HG03558 (cell line): ENCODE measurements around the gene PRDM15.

Experiments
- ATAC-seq: cut with Tn5 transposase; IDR thresholded peaks from one replicate; pipeline ENCODE4 v1.9.1; 2021; ENCODE audit warnings: moderate number of reproducible peaks; ENCODE audit not compliant: unreplicated experiment; ENCODE audit errors: extremely low read depth

The PRDM15 gene

DNA sequence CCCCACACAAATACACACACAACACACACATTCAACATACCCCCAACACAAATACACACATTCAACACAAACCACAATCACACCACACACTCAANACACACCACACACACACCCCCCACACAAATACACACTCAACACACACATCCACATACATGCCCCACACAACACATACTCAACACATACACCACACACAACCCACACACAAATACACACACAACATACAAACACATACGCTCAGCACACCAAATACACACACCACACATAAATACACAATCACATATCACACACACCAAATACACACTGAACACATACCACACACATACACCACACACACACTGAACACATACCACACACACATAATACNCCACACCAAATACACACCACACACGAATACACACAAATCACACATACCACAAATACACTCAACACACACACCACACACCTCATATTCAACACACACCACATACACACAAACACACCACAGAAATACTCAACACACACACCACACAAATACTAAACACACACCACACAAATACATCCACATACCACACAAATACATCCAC is 48.9 kb downstream of the PRDM15 start:
- ATAC-seq = no peak

DNA sequence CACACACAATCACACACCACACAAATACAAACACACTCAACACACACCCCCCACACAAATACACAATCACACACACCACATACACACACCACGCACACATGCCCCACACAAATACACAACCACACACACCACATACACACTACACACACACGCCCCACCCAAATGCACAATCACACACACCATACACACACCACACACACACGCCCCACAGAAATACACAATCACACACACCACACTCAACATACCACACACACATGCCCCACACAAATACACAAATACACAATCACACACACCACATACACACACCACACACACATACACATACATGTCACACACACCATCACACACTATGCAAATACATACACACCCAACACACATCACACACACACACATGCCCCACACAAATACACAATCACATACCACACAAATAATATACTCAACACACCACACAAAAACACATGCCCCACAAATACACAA is 50.2 kb downstream of the PRDM15 start:
- ATAC-seq = no peak

- ATAC-seq = no peak
Measured at GRCh38 chr21:41827951-41828883, 50.9 kb downstream of the PRDM15 start.

- ATAC-seq = no peak
Measured at GRCh38 chr21:41825881-41826280, 53.3 kb downstream of the PRDM15 start.

DNA sequence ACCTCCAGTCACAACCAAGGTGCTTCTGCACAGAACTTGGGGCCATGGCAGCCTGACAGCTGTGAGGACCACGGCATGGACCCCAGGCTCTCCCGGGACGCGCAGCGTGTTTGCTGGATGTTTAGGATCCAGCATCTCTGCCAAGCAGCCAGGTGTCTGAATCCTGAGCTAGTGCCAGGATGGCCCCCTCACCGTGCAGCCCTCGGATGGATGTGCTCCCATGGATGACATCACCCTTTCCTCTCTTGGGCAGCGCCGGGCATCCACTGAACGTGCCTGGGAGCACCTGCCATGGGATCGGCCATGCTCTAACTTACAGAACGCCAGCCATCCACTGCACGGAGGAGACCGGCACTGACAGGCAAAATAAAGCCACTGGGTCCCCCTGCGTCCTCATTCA is 53.9 kb downstream of the PRDM15 start:
- ATAC-seq = no peak

- no peak for ATAC-seq
Measured at GRCh38 chr21:41824466-41825207, 54.5 kb downstream of the PRDM15 start.

GRCh38 chr21:41823906-41824305 is 55.2 kb downstream of the PRDM15 start:
- no peak for ATAC-seq

DNA sequence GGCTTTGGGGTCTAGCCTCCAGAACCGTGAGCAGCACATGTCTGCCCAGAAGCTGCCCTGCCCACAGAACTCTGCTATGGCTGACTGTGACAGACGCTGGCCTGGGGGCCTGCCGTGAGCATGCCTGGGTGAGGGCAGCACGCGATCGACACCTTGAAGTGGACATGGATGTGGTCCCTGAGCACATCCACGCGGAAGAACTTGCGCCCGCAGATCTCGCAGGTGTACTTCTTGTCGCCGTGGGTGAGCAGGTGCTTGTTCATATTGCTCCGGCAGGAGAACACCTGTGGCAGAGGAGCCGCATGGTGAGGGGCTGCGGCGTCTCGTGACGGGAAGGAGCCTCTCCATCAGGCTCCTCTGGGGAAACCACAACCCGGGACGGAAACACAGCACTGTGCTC is 56.0 kb downstream of the PRDM15 start:
- ATAC-seq = no peak

- no peak for ATAC-seq
Measured at GRCh38 chr21:41821756-41822431, 57.2 kb downstream of the PRDM15 start.

- no peak for ATAC-seq
Measured at GRCh38 chr21:41821081-41821755, 57.9 kb downstream of the PRDM15 start.

DNA sequence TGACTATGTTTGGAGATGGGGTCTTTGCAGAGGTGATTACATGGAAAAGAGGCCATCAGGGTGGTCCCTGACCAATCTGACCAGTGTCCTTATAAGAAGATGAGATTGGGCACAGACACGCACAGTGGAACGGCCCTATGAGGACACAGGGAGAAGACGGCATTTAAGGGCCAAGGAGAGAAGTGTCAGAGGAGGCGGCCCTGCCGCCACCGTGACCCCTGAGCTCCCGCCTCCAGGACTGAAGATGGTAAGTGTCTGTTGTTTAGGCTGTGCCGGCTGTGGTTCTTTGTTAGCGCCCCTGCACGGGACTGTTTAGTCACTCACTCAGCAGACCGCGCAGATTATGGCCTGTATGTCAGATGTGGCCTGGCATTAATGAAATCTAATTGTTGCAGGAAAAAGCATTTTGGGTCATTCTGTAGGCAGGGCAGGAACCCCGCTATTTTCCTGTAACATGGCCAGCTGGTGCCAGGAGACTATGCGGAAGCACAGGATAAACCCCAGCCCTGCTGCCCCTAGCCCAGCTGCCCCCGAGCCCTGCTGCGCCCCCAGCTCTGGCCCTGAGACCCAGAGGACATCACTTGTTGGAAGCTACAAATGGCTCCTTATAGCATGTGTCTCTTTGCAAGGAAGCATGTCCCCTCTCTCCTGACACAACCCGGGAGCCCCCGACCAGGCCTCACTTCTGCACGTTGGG is 58.6 kb downstream of the PRDM15 start:
- ATAC-seq = no peak

- ATAC-seq = no peak
Measured at GRCh38 chr21:41819856-41820281, 59.3 kb downstream of the PRDM15 start.

- ATAC-seq = no peak
Measured at GRCh38 chr21:41819236-41819855, 59.8 kb downstream of the PRDM15 start.

DNA sequence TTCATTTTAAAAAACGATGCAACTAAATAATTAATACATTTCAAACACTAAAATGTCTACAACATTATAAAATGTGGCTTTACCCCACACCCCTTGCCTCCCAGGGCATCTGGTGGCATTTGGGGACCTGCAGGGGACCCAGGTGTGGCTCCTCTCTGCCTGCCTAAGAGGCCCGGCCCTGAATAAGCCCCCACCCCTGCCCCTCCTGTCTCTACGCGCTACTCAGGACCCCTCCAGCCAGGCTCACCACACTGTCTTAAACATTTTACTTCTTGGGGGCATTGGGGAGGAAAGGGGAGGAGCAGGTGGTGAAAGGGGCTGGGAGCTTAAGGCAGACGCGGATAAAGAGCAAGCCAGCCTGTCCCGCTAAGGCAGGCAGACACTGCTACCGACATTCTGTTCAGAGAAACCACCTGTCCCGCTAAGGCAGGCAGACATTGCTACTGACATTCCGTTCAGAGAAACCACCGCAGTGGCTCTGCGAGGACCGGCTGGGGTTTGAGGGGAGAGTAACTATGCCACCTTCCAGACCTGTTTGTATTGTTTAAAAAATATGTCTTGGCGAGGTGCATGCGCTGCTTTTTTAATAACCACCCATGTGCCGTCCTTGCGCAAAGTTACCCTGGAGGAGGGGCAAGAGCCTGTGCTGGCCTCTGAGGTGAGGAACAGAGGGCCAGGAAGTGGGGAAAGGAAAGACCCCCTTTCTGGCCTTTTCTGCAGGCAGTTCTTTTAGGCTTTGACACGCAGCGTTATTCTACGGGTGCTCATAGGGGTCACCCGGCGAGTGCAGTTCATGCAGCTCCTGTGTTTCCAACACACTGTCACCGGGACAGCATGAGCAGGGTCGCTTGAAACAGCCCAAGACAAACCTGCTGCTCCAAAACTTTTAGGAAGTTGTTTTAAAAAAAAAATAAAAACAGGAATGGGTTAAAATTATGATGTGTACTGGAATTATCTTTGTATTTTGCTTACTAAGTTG is 61.0 kb downstream of the PRDM15 start:
- ATAC-seq = no peak

DNA sequence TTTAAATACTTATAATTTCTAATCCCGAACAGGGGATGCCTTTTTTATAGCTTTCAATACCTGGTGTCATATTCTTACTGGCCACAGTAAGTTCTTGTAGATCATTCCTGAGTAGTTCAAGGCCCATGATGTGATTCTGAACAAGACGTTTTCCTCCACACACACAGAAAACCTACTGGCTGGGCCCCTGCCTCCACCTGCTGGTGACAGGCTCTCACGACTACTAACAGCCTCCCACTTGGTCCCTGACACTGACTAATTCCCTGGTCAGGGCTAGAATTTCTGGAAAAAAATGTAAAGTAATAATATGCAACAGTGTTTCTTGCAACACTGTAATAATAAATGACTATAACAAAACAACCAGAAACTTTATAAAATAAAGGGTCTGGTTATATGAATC is 61.9 kb downstream of the PRDM15 start:
- no peak for ATAC-seq

DNA sequence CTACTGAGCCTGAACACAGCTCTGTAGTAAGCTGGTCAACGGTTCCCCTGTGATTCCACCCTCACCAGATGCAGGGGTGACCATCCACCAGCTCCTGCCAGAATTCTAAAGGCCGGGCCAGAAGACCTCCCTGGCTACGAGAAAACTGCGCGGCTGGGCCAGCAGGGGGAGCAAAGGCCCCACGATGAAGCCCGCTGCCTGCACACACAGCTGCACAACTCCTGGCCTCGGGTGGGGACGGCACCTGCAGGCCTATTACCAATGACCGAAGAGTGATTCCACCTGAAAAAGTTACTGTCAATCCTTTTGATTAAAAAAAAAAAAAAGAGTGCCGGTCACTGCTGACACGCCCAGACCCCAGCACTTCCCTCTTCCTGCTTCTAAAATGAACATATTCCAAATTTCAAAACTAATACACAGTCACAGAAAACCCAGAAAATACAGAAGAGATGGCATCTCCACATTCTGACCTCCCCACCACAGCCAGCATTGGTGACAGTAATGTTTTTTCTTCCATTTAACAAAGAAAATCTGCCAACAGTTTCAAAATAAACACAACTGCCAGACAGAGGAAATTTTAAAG is 62.5 kb downstream of the PRDM15 start:
- no peak for ATAC-seq
